Duodenal mucosa (tissue), 2 donors: ENCODE measurements around the gene BTG1.
"Not testable (repeated sequence)": the region's sequence is repeated elsewhere in the genome, so short reads cannot be mapped to it uniquely, and the experiment has no call there.

Experiments
- H3K27ac ChIP-seq: one replicate; pipeline ENCODE4 v1.7.0; 2013; ENCODE audit warnings: low read depth, low read length
- H3K27me3 ChIP-seq, 2 donors: one replicate each; pipeline ENCODE4 v1.7.0; 2013; ENCODE audit warnings: low read length in 2 of 2, control low read depth in 1 of 2; ENCODE audit not compliant: insufficient read depth in 2 of 2, control insufficient read depth in 1 of 2
- H3K36me3 ChIP-seq, 2 donors: one replicate each; pipeline ENCODE4 v1.7.0; 2013; ENCODE audit warnings: low read length in 2 of 2, control low read depth in 1 of 2; ENCODE audit not compliant: insufficient read depth in 2 of 2, control insufficient read depth in 1 of 2
- H3K4me1 ChIP-seq, 2 donors: one replicate each; pipeline ENCODE4 v1.7.0; 2013; ENCODE audit warnings: low read length in 2 of 2, control low read depth in 1 of 2; ENCODE audit not compliant: insufficient read depth in 2 of 2, control insufficient read depth in 1 of 2
- H3K4me3 ChIP-seq, 2 donors: one replicate each; pipeline ENCODE4 v1.7.0; 2013; ENCODE audit warnings: low read length in 2 of 2, low read depth in 1 of 2
- H3K9ac ChIP-seq, 2 donors: one replicate each; pipeline ENCODE4 v1.7.0; 2013; ENCODE audit warnings: low read length in 2 of 2, low read depth in 1 of 2
- H3K9me3 ChIP-seq, 2 donors: one replicate each; pipeline ENCODE4 v1.7.0; 2013; ENCODE audit warnings: low read length in 2 of 2, control low read depth in 1 of 2; ENCODE audit not compliant: control insufficient read depth in 1 of 2

The BTG1 gene

DNA sequence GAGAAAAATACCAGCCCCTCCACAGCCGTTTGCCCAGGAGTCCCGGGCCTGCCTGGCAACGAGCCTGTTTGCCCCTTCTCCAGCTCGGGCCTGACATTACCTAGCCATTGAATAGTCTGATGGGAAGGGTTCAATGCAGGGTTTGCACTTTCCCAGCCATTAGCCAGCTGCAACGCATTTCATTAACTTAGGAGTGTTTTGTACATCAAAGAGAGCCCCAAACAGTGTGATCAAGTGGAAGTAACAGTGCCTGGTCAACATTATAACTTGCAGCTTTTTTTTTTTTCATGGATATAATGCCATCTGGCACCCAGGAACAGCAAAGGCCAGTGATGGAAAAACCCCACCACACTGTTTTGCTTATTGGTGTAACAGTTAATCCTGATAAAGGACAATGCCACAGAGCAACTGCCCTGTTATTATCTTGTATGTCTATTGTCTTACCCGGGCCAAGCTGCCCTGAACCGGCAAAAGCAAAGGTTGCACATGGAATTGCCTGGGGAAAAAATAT is 38.0 kb downstream of the BTG1 start:
- H3K9ac ChIP-seq, result no peak overlapping the region
- peaks cover 0 to 8% of the 10 kb centered on the region in 2 donors for H3K4me1 ChIP-seq
- H3K4me3 ChIP-seq, result no peak overlapping the region
- H3K36me3 ChIP-seq, result no peaks in the 10 kb centered on the region
- no peaks in the 10 kb centered on the region for H3K27me3 ChIP-seq
- H3K27ac ChIP-seq, result no peak overlapping the region
- no peaks in the 10 kb centered on the region for H3K9me3 ChIP-seq

DNA sequence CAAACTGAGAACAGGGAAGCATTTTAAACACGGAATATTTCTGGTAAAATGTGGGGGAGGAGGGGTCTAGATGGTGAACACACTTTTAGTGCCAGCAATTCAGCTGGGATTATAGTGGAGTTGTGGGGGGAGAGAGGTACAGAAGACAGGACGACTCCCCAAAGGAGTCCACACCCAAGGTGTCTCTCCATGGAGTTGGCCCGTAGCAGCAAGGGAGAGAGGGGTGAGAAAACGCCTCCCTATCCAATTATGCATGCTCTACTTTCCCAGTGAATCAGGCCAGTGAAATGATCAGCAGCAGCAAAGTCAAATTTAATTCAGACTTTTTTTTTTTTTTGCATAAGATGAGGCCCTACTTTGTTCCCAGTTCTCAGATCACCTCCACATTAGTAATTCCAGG is 38.6 kb downstream of the BTG1 start:
- no peak overlapping the region for H3K4me3 ChIP-seq
- peaks cover 0 to 8% of the 10 kb centered on the region in 2 donors for H3K4me1 ChIP-seq
- H3K36me3 ChIP-seq, result no peaks in the 10 kb centered on the region
- H3K27me3 ChIP-seq, result no peaks in the 10 kb centered on the region
- H3K27ac ChIP-seq, result no peak overlapping the region
- H3K9ac ChIP-seq, result no peak overlapping the region
- H3K9me3 ChIP-seq, result no peaks in the 10 kb centered on the region

DNA sequence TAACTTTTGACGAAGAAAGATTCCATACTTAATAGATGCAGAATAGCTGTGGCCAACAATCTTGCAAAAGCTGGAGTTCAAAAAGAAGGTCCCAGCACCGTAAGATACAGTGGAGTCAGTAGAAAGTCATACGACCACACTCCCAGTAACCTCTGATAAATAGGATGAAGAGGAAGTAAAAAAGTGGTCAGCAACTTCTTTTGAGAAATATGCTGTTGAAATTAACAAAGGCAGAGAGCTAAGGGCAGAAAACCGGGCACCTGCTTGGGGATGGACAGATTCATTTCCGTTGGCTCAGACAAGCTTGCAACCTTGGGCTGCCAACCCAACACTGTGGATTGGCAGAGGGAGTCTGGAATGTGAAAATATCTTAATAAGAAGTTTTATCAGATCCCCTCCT is 40.0 kb downstream of the BTG1 start:
- Histone ChIP-seq H3K9ac (no peak overlapping the region), H3K36me3 (no peaks in the 10 kb centered on the region), H3K4me3 (no peak overlapping the region), H3K27ac (no peak overlapping the region), H3K4me1 (peaks cover 0 to 9% of the 10 kb centered on the region in 2 donors), H3K27me3 (no peaks in the 10 kb centered on the region), H3K9me3 (no peaks in the 10 kb centered on the region)

DNA sequence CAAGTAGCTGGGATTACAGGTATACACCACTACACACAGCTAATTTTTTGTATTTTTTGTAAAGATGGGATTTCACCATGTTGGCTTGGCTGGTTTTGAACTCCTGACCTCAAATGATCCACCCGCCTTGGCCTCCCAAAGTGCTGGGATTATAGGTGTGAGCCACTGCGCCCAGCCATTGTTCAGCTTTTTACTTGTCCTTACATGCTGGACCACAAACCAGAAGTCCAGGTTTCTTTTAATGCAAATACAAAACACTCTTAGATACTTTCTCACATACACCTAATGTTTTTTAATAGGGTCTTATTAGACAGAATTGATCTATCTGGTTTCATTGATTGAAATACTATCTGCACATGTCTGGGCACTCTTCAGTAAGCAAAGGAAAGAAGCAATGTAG is 40.5 kb downstream of the BTG1 start:
- Histone ChIP-seq H3K27me3 (no peaks in the 10 kb centered on the region), H3K27ac (no peak overlapping the region), H3K4me1 (peaks cover 0 to 13% of the 10 kb centered on the region in 2 donors), H3K9ac (no peak overlapping the region), H3K9me3 (no peaks in the 10 kb centered on the region), H3K36me3 (no peaks in the 10 kb centered on the region), H3K4me3 (no peak overlapping the region)

DNA sequence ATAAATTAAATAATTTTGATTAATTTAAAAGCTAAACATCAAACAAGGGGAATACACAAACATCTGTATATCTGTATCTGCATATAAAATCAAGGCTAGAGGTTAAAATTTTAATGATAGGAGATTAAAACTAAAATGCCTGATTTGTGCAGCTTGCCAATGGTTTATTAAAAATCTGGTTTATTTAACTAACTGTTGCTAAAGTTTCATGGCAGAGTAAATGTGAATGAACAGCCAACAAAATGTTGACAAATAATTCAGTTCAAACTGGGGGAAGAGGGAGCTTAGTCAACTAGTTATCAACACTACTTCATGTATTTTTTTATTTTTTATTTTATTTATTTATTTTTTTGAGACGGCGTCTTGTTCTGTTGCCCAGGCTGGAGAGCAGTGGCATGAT is 43.0 kb downstream of the BTG1 start:
- Histone ChIP-seq H3K27me3 (no peaks in the 10 kb centered on the region), H3K27ac (no peak overlapping the region), H3K9me3 (no peaks in the 10 kb centered on the region), H3K4me1 (peaks cover 16 to 19% of the 10 kb centered on the region in 2 donors), H3K9ac (no peak overlapping the region), H3K4me3 (no peak overlapping the region), H3K36me3 (no peaks in the 10 kb centered on the region)

DNA sequence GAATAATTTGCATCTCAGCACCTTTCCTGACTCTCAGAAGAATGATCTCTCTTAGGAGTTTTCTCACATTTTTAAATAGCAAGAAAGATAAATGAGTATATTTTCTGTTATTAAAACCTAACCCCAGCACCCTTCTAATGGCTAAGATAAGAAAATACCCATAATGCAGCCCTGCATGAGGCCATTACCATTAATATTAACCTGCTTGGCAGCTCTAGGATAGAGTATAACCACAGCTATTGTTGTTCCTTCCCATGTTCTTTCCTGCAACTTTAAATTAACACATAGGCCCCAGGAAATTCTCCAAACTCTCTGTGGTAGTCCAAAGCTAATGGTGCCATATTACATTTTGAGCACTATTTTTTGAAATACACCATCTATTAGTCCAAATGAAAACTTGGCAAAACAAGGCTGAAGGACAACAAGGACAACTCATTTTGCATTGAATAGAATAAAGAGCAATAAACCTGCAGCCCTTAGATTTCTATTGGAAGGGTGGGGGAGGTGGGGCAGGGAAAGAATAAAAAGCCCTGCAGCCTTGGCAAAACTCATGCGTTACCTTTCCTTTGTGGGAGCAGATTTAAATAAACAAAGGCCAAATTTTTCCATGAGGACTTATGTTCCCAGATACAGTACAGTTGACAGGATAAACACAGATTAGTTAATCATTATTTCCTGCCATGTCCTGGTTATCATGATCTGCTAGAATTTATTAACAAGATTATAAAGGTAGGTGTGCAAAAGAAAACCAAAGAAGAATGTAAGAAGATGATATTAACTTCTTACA is 46.9 kb downstream of the BTG1 start:
- Histone ChIP-seq H3K36me3 (no peaks in the 10 kb centered on the region), H3K9me3 (no peaks in the 10 kb centered on the region), H3K27ac (no peak overlapping the region), H3K27me3 (no peaks in the 10 kb centered on the region), H3K4me1 (peaks cover 16 to 18% of the 10 kb centered on the region in 2 donors), H3K9ac (no peak overlapping the region), H3K4me3 (no peak overlapping the region)

DNA sequence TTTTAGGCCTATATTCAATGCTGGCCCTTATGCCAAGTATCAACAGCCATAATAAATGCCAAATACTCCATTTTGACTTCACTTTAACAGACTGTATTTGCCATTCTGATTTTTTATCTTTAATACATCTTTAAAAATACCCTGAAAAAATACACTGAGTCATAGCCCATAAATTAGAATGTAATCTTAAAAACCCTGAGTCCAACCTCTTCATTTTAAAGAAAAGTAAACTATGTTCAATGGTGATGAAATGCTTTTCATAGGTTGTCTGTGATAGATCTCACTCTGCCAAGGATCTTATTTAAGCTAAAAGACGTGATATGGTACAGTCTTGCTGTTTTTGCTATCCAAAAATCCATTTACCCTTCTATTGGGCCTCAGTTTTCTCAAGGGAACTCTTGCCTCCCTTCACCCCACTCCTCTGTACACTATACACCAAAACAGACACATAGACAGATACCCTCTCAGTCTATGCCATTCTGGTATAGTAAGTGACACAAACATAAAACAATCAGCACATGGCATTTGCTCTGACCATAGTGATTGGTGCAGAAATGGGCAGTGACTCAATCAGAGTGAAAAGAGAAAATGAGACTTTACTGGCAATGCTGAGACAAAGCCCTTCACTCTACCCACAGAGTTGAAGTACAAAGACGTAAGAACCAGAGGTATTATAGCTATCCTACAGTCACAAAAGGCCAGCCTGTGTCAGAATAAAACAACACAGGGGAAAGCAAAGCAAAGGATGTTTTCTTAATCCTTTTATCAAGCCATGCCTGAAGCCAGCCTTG is 49.1 kb downstream of the BTG1 start:
- no peak overlapping the region for H3K4me3 ChIP-seq
- peaks cover 16 to 18% of the 10 kb centered on the region in 2 donors for H3K4me1 ChIP-seq
- no peaks in the 10 kb centered on the region for H3K27me3 ChIP-seq
- H3K9ac ChIP-seq, result no peak overlapping the region
- H3K36me3 ChIP-seq, result no peaks in the 10 kb centered on the region
- no peak overlapping the region for H3K27ac ChIP-seq
- no peaks in the 10 kb centered on the region for H3K9me3 ChIP-seq

DNA sequence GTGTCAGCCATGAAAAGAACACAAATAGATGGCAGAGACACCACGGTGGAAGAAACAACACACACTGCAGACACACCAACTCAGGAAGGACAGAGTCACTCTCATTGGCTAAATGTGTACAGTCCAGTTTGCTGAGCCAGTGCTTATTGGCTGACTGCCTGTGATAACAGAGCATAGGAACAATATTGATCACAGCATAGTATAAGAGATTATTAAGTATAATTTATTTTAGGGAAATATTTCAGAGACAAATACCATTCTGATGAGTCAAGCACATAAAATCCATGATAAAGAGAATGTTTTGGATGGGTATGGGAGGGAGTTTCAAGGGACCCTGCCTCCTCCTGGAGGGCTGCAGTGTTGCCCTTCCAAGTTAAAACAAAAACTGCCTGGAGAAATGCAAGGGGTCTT is 50.9 kb downstream of the BTG1 start:
- Histone ChIP-seq H3K4me1 (peaks cover 12 to 16% of the 10 kb centered on the region in 2 donors), H3K27me3 (no peaks in the 10 kb centered on the region), H3K4me3 (no peak overlapping the region), H3K9me3 (no peaks in the 10 kb centered on the region), H3K9ac (no peak overlapping the region), H3K36me3 (no peaks in the 10 kb centered on the region), H3K27ac (no peak overlapping the region)

DNA sequence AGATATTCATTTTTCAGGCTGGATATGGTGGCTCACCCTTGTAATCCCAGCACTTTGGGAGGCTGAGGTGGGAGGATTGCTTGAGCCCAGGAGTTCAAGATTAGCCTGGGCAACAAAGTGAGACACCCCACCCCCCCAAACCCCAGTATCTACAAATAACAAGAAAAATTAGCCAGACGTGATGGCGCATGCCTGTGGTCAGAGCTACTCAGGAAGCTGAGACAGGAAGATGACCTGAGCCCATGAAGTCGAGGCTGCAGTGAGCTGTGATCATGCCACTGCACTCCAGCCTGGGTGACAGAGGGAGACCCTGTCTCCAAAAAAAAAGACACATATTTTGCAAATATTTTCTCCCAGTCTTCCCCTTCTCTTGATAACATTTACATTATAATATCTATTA is 51.3 kb downstream of the BTG1 start:
- not testable (repeated sequence) for H3K27ac ChIP-seq, H3K9ac ChIP-seq, H3K4me3 ChIP-seq, H3K27me3 ChIP-seq, H3K36me3 ChIP-seq, H3K9me3 ChIP-seq
- peaks cover 8 to 12% of the 10 kb centered on the region in 2 donors for H3K4me1 ChIP-seq
